Smooth muscle cell (in vitro differentiated cells): ENCODE measurements around the gene NCOA7. TPM values are rescaled to one million over a fixed set of nuclear protein-coding genes. Genes with fewer than 3 reads are reported as not detected.
A peak's percentile ranks its signal among the peaks of the same experiment; 100 is the strongest.

Experiments used
- DNase-seq: peaks from one replicate; lab custom pipeline; 2025; ENCODE audit not compliant: unreplicated experiment; lab: John Stamatoyannopoulos, UW
- H2AFZ ChIP-seq: fragments of 200-600 bp; sonication (generic); 2 replicates; pipeline ENCODE4 v1.6.0; 2016; ENCODE audit warnings: antibody characterized with exemption, low read depth, mild to moderate bottlenecking
- H3F3A ChIP-seq: fragments of 200-600 bp; sonication (generic); 2 replicates; pipeline ENCODE4 v1.6.0; 2017; ENCODE audit warnings: antibody characterized with exemption, low read depth
- H3K27ac ChIP-seq: fragments of 200-600 bp; sonication (generic); 2 replicates; pipeline ENCODE4 v1.5.1; 2016; ENCODE audit warnings: low read depth, mild to moderate bottlenecking
- H3K27me3 ChIP-seq: fragments of 200-600 bp; sonication (generic); 2 replicates; pipeline ENCODE4 v1.6.1; 2016; ENCODE audit warnings: low read depth, mild to moderate bottlenecking
- H3K36me3 ChIP-seq: fragments of 200-600 bp; sonication (generic); 2 replicates; pipeline ENCODE4 v1.5.1; 2016; ENCODE audit warnings: low read depth
- H3K4me1 ChIP-seq: fragments of 200-600 bp; sonication (generic); 2 replicates; pipeline ENCODE4 v1.5.1; 2016; ENCODE audit warnings: low read depth
- H3K4me2 ChIP-seq: fragments of 200-600 bp; sonication (generic); 2 replicates; pipeline ENCODE4 v1.6.0; 2016; ENCODE audit warnings: mild to moderate bottlenecking
- H3K4me3 ChIP-seq: fragments of 200-600 bp; sonication (generic); 2 replicates; pipeline ENCODE4 v1.5.1; 2016; ENCODE audit warnings: mild to moderate bottlenecking
- H3K79me2 ChIP-seq: fragments of 200-600 bp; sonication (generic); 2 replicates; pipeline ENCODE4 v1.6.0; 2016; ENCODE audit warnings: low read depth, mild to moderate bottlenecking
- H3K9ac ChIP-seq: fragments of 200-600 bp; sonication (generic); 2 replicates; pipeline ENCODE4 v1.6.0; 2016; ENCODE audit warnings: low read depth
- H3K9me3 ChIP-seq: fragments of 200-600 bp; sonication (generic); replicated peaks from 2 replicates; pipeline ENCODE4 v1.5.1; 2016; ENCODE audit warnings: low read depth
- H4K20me1 ChIP-seq: fragments of 200-600 bp; sonication (generic); 2 replicates; pipeline ENCODE4 v1.6.0; 2016; ENCODE audit warnings: low read depth
- WGBS: methylation state at CpG from one replicate; pipeline ENCODE4 v1.1.7; 2016; ENCODE audit warnings: low lambda C conversion rate; 5-methylcytosine and 5-hydroxymethylcytosine counted together
- polyA plus RNA-seq: library from polyadenylated mRNA; unstranded; fragments of >200 nt; fragmentation: Nextera tagmentation; extraction: Ambion mirVana; gene quantifications from 2 replicates; pipeline ENCODE4 v1.2.1, GENCODE V29; 2016
- total RNA-seq: library from RNA; depleted of rRNA; stranded (reverse); fragments of >200 nt; gene quantifications from 2 replicates; pipeline ENCODE4 v1.2.3, GENCODE V29; 2014
- TF ChIP-seq, protein P1 (sequence below): fragments of 200-600 bp; sonication (generic); IDR thresholded peaks from 2 replicates; pipeline ENCODE4 v1.5.1; 2017; ENCODE audit warnings: borderline replicate concordance, mild to moderate bottlenecking, antibody characterized with exemption; ENCODE audit not compliant: insufficient read depth, poor library complexity, severe bottlenecking

The NCOA7 gene
- total and polyA plus RNA-seq, 2 experiments from 2014 or later = 38.1 to 44.0 TPM

DNA sequence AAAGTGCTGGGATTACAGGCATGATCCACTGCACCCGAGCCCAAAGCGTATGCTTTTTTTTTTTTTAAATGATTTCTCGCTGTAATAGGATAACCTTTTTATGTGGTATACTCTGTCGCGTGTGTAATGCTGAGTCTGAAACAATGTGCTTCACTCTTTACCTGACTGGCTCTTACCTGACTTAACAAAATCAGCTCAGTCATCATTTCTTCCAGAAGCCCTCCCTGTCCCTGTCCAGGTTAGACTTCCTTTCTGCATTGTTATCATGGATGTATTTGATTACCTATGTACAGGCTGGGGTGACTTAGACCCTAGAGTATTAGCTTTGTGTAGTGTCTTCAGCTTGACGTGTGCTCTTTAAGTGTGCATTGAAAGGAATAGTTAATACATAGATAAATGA, 67.1 kb downstream of the NCOA7 start:
- Histone ChIP-seq H3K4me1 (no peaks in the 10 kb centered on the region), H3F3A (no peaks in the 10 kb centered on the region), H3K27me3 (no peaks in the 10 kb centered on the region), H3K9ac (no peak overlapping the region), H2AFZ (no peak overlapping the region), H3K36me3 (no peaks in the 10 kb centered on the region), H4K20me1 (no peaks in the 10 kb centered on the region), H3K4me3 (no peak overlapping the region), H3K27ac (no peak overlapping the region), H3K4me2 (no peak overlapping the region), H3K9me3 (no peaks in the 10 kb centered on the region), H3K79me2 (peaks cover 10% of the 10 kb centered on the region)
- TF ChIP-seq, protein P1, sequence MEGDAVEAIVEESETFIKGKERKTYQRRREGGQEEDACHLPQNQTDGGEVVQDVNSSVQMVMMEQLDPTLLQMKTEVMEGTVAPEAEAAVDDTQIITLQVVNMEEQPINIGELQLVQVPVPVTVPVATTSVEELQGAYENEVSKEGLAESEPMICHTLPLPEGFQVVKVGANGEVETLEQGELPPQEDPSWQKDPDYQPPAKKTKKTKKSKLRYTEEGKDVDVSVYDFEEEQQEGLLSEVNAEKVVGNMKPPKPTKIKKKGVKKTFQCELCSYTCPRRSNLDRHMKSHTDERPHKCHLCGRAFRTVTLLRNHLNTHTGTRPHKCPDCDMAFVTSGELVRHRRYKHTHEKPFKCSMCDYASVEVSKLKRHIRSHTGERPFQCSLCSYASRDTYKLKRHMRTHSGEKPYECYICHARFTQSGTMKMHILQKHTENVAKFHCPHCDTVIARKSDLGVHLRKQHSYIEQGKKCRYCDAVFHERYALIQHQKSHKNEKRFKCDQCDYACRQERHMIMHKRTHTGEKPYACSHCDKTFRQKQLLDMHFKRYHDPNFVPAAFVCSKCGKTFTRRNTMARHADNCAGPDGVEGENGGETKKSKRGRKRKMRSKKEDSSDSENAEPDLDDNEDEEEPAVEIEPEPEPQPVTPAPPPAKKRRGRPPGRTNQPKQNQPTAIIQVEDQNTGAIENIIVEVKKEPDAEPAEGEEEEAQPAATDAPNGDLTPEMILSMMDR = no peak
- WGBS = 89% methylated on average over 6 of the region's 6 CpGs
- no peak for DNase-seq

DNA sequence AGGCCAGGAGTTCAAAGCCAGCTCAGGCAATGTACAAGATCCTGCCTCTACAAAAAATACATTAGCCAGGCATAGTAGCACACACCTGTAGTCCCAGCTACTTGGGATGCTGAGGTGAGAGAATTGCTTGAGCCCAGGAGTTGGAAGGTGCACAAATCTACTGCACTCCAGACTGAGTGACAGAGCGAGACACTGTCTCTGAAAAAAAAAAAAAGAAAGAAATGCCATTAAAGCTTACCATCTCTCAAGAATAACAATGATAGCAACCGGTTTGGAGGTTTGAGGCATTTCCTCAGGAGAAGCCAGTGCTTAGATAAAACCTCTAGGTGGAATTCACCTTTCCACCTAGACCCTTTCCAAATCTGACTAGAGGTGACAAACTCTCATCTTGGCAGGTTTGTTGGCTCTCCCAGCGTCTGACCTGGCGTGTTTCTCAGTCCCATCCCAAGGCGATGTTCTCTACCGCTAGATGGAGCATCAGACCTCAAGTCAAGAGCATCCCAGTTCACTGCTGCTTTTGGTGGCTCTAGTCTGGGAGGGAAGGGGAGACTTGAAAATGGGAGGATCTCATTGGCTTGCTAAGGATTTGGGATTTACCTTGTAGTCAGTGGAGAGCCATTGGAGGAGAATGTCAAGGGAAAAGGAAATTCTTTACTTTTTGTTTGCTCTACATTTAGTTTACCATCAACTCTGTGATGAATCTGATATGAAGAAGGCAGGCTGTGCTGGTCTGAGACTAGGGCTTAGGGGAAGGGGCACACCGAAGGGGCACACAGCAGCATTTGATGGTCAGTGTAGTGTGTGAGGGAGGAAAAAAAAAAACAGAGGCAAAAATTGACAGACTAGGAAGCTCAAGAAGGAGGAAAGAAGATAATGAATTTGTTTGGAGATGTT, 67.9 kb downstream of the NCOA7 start:
- H3K27me3 ChIP-seq = no peaks in the 10 kb centered on the region
- no peak overlapping the region for H3K27ac ChIP-seq
- peak; percentile 1 for DNase-seq
- no peaks in the 10 kb centered on the region for H4K20me1 ChIP-seq
- no peaks in the 10 kb centered on the region for H3F3A ChIP-seq
- WGBS = 32% methylated on average over 7 of the region's 7 CpGs
- H3K79me2 ChIP-seq = peaks cover 7% of the 10 kb centered on the region
- H3K4me2 ChIP-seq = no peak overlapping the region
- H3K9ac ChIP-seq = no peak overlapping the region
- H3K9me3 ChIP-seq = no peaks in the 10 kb centered on the region
- TF ChIP-seq, protein P1 = peak; percentile 75
- no peak overlapping the region for H3K4me3 ChIP-seq
- H3K4me1 ChIP-seq = no peaks in the 10 kb centered on the region
- H3K36me3 ChIP-seq = no peaks in the 10 kb centered on the region
- H2AFZ ChIP-seq = no peak overlapping the region

DNA sequence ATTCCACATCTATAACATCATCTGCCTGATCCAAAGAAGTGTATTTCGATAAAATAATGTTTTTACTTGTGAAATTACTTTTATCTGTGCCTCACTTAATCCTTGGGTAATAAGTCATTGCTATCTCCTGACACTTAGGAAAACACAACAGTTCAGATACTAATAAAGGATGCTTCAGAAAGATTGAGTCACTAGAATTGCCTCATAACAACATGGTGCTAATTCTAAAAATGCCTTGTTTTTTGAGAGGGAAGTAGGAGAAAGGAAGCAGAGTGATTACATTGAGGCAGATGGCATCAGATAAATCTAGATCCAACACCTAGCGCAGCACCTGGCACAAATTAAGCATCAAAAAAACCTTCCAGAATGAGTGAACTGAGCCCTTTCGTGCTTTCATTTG, 69.0 kb downstream of the NCOA7 start:
- no peak overlapping the region for H3K9ac ChIP-seq
- H2AFZ ChIP-seq = no peak overlapping the region
- H3K27ac ChIP-seq = peak overlapping the region; percentile 26
- H3K4me3 ChIP-seq = no peak overlapping the region
- no peaks in the 10 kb centered on the region for H3K4me1 ChIP-seq
- DNase-seq = no peak
- no peak overlapping the region for H3K4me2 ChIP-seq
- H3F3A ChIP-seq = no peaks in the 10 kb centered on the region
- H3K79me2 ChIP-seq = no peaks in the 10 kb centered on the region
- no peaks in the 10 kb centered on the region for H3K36me3 ChIP-seq
- no peaks in the 10 kb centered on the region for H3K27me3 ChIP-seq
- TF ChIP-seq, protein P1 = no peak
- 73% methylated on average over 3 of the region's 3 CpGs for WGBS
- H3K9me3 ChIP-seq = no peaks in the 10 kb centered on the region
- no peaks in the 10 kb centered on the region for H4K20me1 ChIP-seq

DNA sequence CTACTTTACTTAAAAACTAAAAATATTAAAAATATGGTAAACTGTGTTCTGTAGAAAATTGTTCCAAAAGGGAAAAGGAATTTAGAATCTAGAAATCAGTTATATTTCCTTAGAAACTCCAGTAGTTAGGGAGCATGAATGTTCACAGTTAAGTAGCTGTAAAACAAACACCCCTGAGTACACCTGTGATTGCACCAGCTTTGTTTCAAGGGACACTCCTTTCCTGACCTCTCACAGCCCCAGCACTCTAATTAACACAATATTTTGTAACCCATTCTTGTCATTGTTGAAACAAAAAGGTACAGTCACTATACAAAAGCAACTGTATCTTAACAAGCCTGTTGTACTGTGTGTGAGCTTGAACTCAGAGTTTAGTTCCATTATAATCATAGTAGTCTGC, 72.3 kb downstream of the NCOA7 start:
- Histone ChIP-seq H3K4me2 (no peak overlapping the region), H3K9ac (no peak overlapping the region)
- no peak for DNase-seq

More for the DNA sequence above, 72.3 kb downstream of the NCOA7 start:
- H3K9me3 ChIP-seq = no peaks in the 10 kb centered on the region
- no peaks in the 10 kb centered on the region for H4K20me1 ChIP-seq
- no peaks in the 10 kb centered on the region for H3K79me2 ChIP-seq
- TF ChIP-seq, protein P1 = no peak
- no peaks in the 10 kb centered on the region for H3K27me3 ChIP-seq
- no peak overlapping the region for H3K27ac ChIP-seq
- H3K4me1 ChIP-seq = no peaks in the 10 kb centered on the region
- H3F3A ChIP-seq = no peaks in the 10 kb centered on the region
- H3K4me3 ChIP-seq = no peak overlapping the region
- no peak overlapping the region for H2AFZ ChIP-seq
- H3K36me3 ChIP-seq = no peaks in the 10 kb centered on the region
